Measurements from ENCODE around the gene DPM2. TPM values are rescaled to one million over a fixed set of nuclear protein-coding genes. Genes with fewer than 3 reads are reported as not detected.

Gene DPM2
- polyA plus RNA-seq, 2 of the 4 experiments (the other 2 are of a cell fraction) = 41.9 to 45.9 TPM

GRCh38 chr9:127903557-127904475 is 33.8 kb downstream of the DPM2 start:
- ChIA-PET CTCF (interaction anchor here (0.5 to 1.6 kb wide), 5 partner anchors 9 to 169 kb away, joined by 3 to 6 read pairs (median 3); partner anchors contain the start of gene TOR2A), POLR2A (no interaction called here)
- Histone ChIP-seq H3K4me2 (peak overlapping the region; percentile 22; the same call in 1 of the 3 replicates), H3K9me3 (no peaks in the 10 kb centered on the region), H3K4me3 (no peak overlapping the region), H3K4me1 (peaks cover 31% of the 10 kb centered on the region), H3K27ac (peak overlapping the region in 1 of 2 experiments; percentile 40; a peak in 2 of 6 replicates)
- DNase-seq (ENCODE audit: low read depth in 1 of 2, low spot score in 1 of 2) = no peak
- FAIRE-seq = no peak
- no peak for TF ChIP-seq PBX3 (IDR thresholded peaks at IDR 0.05)
- TF ChIP-seq KDM5A (IDR thresholded peaks at IDR 0.05) = no peak
- no peak for TF ChIP-seq CBX8 (IDR thresholded peaks at IDR 0.05)
- TF ChIP-seq BHLHE40 (IDR thresholded peaks at IDR 0.05; ENCODE audit: low read depth, low read length) = no peak
- TF ChIP-seq ZNF302 (CRISPR knock-in tag; IDR thresholded peaks at IDR 0.05) = no peak
- TF ChIP-seq TFCP2L1 (CRISPR knock-in tag; IDR thresholded peaks at IDR 0.05) = no peak
- no peak for TF ChIP-seq HDAC2 (IDR thresholded peaks at IDR 0.05)
- no peak for TF ChIP-seq POLR2A (IDR thresholded peaks at IDR 0.05; ENCODE audit: low read length)
- 71% methylated on average over 14 of the region's 17 CpGs for WGBS (ENCODE audit: missing lambda C conversion rate)
- ATAC-seq = no peak

GRCh38 chr9:127899128-127899943 is 38.3 kb downstream of the DPM2 start, which contains the start of gene ST6GALNAC6:
Gene ST6GALNAC6 (minus strand): TSS chr9:127899603. CDS start chr9:127897981, 1,622 bp downstream.
- ChIA-PET POLR2A (no interaction called here), CTCF (interaction anchor here (0.6 to 4.3 kb wide), 8 partner anchors 9 to 409 kb away, joined by 3 to 27 read pairs (median 3); partner anchors contain the start of genes CDK9 and TOR2A)
- TF ChIP-seq HDAC2 (IDR thresholded peaks at IDR 0.05) (no peak), TFCP2L1 (CRISPR knock-in tag; IDR thresholded peaks at IDR 0.05) (0 out of 2 replicates have a peak, but pooled peaks have one; percentile 15), RFX5 (IDR thresholded peaks at IDR 0.05) (no peak), CHD2 (IDR thresholded peaks at IDR 0.05; ENCODE audit: low read length, partially characterized antibody) (no peak), HOXA7 (CRISPR knock-in tag; IDR thresholded peaks at IDR 0.05) (no peak), PHF8 (IDR thresholded peaks at IDR 0.05; ENCODE audit: borderline replicate concordance, low read depth) (no peak), JUN (IDR thresholded peaks at IDR 0.05) (peak in 1 of 2 experiments; percentile 55; a peak in 1 of 5 replicates), CBX2 (IDR thresholded peaks at IDR 0.05; ENCODE audit: borderline replicate concordance, low read depth) (no peak), MYC (IDR thresholded peaks at IDR 0.05; ENCODE audit: borderline replicate concordance, low read length) (0 out of 2 replicates have a peak, but pooled peaks have one; percentile 26), POLR2A (IDR thresholded peaks at IDR 0.05; ENCODE audit: low read length) (peak; percentile 36), BCL3 (IDR thresholded peaks at IDR 0.05) (0 out of 3 replicates have a peak, but pooled peaks have one; percentile 35), JUNB (IDR thresholded peaks at IDR 0.05) (no peak)
- Histone ChIP-seq H3K27ac (peak within 1 kb of the TSS; percentile 85 to 94), H3K4me3 (peak within 1 kb of the TSS; percentile 76), H3K4me2 (peak within 1 kb of the TSS; percentile 94), H3K4me1 (peaks cover 33% of the 10 kb centered on the region), H3K9me3 (peaks cover 8% of the 10 kb centered on the region; the same call in 1 of the 3 replicates)
- DNase-seq (ENCODE audit: low read depth in 1 of 2, low spot score in 1 of 2) (peak; percentile 65 to 69), FAIRE-seq (no peak), ATAC-seq (peak; percentile 74)
- WGBS (ENCODE audit: missing lambda C conversion rate) = 41% methylated on average over 5 of the region's 89 CpGs

All from A549 (cell line).